NCI-H2227 treated with DMSO at 0.1 percent for 48 hours (cell line): ENCODE measurements around the gene IFI27.
"Not testable (repeated sequence)": the region's sequence is repeated elsewhere in the genome, so short reads cannot be mapped to it uniquely, and the experiment has no call there.

Source experiments
- DNase-seq: peaks from one replicate; lab custom pipeline; 2025; lab: John Stamatoyannopoulos, UW

The IFI27 gene

DNA sequence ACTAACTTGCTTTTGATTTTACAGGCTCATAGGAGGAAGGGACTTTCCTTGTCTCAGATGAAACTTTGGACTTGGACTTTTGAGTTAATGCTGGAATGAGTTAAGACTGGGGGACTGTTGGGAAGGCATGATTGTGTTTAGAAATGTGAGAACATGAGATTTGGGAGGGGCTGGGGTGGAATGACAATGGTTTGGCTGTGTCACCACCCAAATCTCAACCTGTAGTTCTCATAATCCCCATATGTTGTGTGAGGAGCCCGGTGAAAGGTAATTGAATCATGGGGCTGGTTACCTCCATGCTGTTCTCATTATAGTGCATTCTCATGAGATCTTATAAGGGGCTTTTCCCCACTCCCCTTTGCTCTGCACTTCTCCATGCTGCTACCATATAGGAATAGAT, 45.6 kb downstream of the IFI27 start:
- not testable (repeated sequence) for DNase-seq

DNA sequence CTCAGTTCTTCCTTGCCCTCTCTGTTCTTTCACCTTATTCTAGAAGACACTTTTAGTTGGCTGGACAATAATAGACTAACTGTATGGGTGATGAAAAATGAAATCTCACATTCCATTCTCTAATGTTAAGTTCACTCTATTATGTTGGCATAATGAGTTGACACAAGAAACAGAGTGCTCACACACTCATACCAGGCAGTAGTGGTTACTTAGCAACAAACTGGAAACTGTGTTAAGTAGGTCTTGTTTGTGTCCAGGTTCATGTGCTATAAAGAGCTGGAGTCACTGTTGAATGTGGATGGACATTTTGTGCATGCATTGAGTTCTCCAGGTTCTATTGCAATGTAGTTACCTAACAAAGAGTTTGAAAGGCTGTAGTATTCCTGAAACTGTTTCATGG, 46.7 kb downstream of the IFI27 start:
- no peak for DNase-seq

DNA sequence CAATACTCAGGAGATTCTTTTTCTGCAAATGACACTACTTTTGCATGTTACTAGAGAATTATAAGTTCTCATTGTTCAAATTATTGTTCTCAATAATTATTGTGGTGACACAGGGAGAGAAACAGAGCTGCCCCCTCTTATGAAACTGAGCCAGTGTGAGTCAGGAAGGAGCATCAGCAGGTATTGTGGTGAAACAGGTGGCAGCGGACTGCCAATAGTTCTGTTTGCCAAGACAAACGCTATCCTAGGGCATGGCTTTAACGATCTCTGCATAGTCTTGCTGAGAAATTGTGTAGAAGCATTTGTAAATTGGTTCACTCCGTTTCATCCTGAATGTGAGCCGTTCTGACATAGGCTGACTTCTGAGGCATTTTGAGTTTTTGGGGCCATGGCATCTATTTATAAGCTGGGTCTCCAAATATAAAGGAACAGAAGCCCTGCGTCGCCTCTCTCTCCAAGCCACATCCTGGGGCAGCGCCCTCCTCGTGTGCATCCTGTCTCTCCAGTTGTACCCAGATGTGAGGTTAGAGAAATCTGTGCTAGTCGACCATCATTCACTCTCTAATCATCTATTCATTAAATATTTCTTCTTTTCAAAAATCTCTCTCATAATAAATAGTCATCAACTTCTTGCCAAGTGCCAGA, 47.8 kb downstream of the IFI27 start:
- DNase-seq: no peak

- DNase-seq: no peak
Measured at GRCh38 chr14:94161058-94161457, 50.5 kb downstream of the IFI27 start.

DNA sequence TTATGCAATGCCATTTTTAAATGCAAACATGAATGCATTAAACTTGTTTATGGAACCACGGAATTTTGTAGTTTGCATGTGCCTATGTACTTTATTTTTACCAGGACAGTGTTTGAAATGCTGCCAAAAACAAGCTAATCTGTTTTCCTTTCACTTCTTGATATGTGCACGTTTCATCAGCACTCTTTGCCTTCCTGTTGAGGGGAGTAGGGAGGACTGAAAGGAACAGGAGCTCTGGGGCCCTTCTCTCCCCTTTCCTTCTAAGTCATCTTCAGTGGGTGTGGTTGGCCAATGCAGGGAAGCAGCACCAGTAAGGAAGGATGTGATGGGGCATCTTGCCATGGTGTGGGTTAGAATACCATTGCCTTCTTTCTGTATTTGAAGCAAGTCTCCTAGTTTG, 51.4 kb downstream of the IFI27 start:
- no peak for DNase-seq

GRCh38 chr14:94162466-94162865, 51.9 kb downstream of the IFI27 start:
- no peak for DNase-seq

- DNase-seq: no peak
Measured at GRCh38 chr14:94163796-94164195, 53.3 kb downstream of the IFI27 start.

DNA sequence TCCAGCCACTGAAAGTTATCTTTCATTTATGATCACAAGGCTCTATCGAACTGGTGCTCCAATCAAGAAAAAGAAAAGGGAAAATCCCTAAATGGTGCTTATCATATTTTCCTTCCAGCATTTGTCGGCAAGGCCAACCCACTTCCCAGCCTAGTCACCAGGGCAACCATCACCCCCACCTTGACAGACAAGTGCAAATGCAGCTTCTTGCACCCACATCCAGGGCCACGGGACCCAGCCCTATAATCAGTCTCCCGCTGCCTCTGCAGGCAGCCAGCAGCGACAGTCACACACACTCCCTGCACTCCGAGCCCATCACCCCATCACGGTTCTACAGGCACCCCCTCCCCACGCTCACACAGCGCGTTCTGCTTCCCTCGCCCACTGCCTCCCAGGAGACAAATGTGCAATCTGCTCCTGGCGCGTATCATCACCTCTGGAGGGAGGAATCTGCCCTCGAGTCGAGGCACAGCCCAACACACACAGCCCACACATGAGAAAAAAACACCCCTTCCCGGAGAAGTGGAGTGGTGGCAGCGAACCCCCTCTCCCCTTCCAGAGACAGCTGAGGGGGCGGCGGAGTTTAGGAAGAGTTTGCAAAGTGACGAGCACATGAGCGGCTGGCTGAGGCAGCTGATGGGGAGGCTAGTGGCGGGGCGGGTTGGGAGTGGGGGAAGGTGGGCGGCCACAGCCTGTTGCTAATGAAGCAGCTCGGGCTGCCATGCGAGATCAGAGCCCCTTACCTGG, 54.3 kb downstream of the IFI27 start:
- DNase-seq: peak; percentile 54

DNA sequence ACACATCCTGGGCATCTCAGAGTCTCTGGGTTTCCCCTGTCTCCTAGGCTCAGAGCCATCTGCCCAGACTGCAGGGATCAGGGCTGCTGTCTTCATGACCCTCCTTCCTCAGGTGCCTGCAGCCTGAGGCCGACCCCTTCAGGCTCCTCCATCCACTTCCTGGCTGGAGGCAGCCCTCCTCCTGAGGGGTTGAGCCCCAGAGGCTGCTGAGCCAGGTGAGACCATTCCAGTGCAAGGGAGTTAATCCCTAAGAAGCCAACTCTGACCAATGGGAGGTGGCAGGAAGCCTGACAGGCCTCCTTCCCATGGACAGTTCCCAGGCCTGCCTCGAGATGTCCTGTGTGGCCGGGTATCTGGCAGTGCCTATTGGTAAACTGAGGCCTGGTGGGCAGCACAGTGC, 55.2 kb downstream of the IFI27 start:
- no peak for DNase-seq
